ENCODE results near the gene CYS1. TPM values are rescaled to one million over a fixed set of nuclear protein-coding genes. Genes with fewer than 3 reads are reported as not detected.

The CYS1 gene
- polyA plus RNA-seq, 2 of the 4 experiments (the other 2 are of a cell fraction), result 0.68 to 1.1 TPM

GRCh38 chr2:10054976-10055375 is 25.2 kb downstream of the CYS1 start:
- H3K27ac ChIP-seq, result no peak overlapping the region
- H3K4me2 ChIP-seq, result no peak overlapping the region
- no peak for DNase-seq (ENCODE audit: low read depth in 1 of 2, low spot score in 1 of 2)
- no peak for ATAC-seq
- TF ChIP-seq RFX5 (IDR thresholded peaks at IDR 0.05), result no peak
- no peak for TF ChIP-seq ZFP36 (IDR thresholded peaks at IDR 0.05; ENCODE audit: borderline replicate concordance, partially characterized antibody)
- no peak overlapping the region for H3K4me3 ChIP-seq
- ChIA-PET POLR2A (no interaction called here), CTCF (interaction anchor here (1.3 to 12.5 kb wide), 2 partner anchors 17 to 241 kb away, joined by 8 to 232 read pairs; no protein-coding TSS in a partner anchor)
- H3K4me1 ChIP-seq, result no peaks in the 10 kb centered on the region
- FAIRE-seq, result no peak
- 86% methylated on average over 7 of the region's 7 CpGs for WGBS (ENCODE audit: missing lambda C conversion rate)
- H3K9me3 ChIP-seq, result no peaks in the 10 kb centered on the region

GRCh38 chr2:10054424-10054823 is 25.8 kb downstream of the CYS1 start:
- ChIA-PET POLR2A (no interaction called here), CTCF (interaction anchor here (1.3 to 12.5 kb wide), 2 partner anchors 18 to 240 kb away, joined by 8 to 232 read pairs; no protein-coding TSS in a partner anchor)
- FAIRE-seq (no peak), ATAC-seq (no peak), DNase-seq (ENCODE audit: low read depth in 1 of 2, low spot score in 1 of 2) (no peak)
- Histone ChIP-seq H3K27ac (no peak overlapping the region), H3K4me1 (no peaks in the 10 kb centered on the region), H3K4me2 (no peak overlapping the region), H3K4me3 (no peak overlapping the region), H3K9me3 (no peaks in the 10 kb centered on the region)
- TF ChIP-seq RNF2 (IDR thresholded peaks at IDR 0.05; ENCODE audit: borderline replicate concordance, low read depth) (no peak), ELK1 (IDR thresholded peaks at IDR 0.05; ENCODE audit: low read depth, low read length) (no peak), HOXA7 (CRISPR knock-in tag; IDR thresholded peaks at IDR 0.05) (no peak), FOSB (CRISPR knock-in tag; IDR thresholded peaks at IDR 0.05) (no peak), CHD2 (IDR thresholded peaks at IDR 0.05; ENCODE audit: low read length, partially characterized antibody) (no peak), NR3C1 (IDR thresholded peaks at IDR 0.05) (no peak), POLR2A (IDR thresholded peaks at IDR 0.05; ENCODE audit: low read length) (no peak), EHF (CRISPR knock-in tag; IDR thresholded peaks at IDR 0.05) (no peak), ESRRA (IDR thresholded peaks at IDR 0.05; ENCODE audit: borderline replicate concordance, low read length) (no peak), FOXS1 (CRISPR knock-in tag; IDR thresholded peaks at IDR 0.05) (no peak), HMGXB4 (CRISPR knock-in tag; IDR thresholded peaks at IDR 0.05; ENCODE audit: borderline replicate concordance) (no peak), JUN (IDR thresholded peaks at IDR 0.05) (no peak), RFX5 (IDR thresholded peaks at IDR 0.05) (no peak), EHMT2 (IDR thresholded peaks at IDR 0.05; ENCODE audit: low read depth) (no peak), PHF8 (IDR thresholded peaks at IDR 0.05; ENCODE audit: borderline replicate concordance, low read depth) (no peak), KDM5A (IDR thresholded peaks at IDR 0.05) (no peak)
- 74% methylated on average over 7 of the region's 7 CpGs for WGBS (ENCODE audit: missing lambda C conversion rate)

GRCh38 chr2:10053351-10053750 is 26.9 kb downstream of the CYS1 start:
- H3K4me1 ChIP-seq, result no peaks in the 10 kb centered on the region
- POLR2A ChIA-PET, result no interaction called here
- TF ChIP-seq ESRRA (IDR thresholded peaks at IDR 0.05; ENCODE audit: borderline replicate concordance, low read length) (no peak), CEBPB (IDR thresholded peaks at IDR 0.05) (no peak), PBX3 (IDR thresholded peaks at IDR 0.05) (no peak)
- H3K4me3 ChIP-seq, result no peak overlapping the region
- no peak overlapping the region for H3K4me2 ChIP-seq
- DNase-seq (ENCODE audit: low read depth in 1 of 2, low spot score in 1 of 2), result no peak
- no peaks in the 10 kb centered on the region for H3K9me3 ChIP-seq
- 93% methylated on average over 4 of the region's 4 CpGs for WGBS (ENCODE audit: missing lambda C conversion rate)
- no peak for ATAC-seq
- FAIRE-seq, result no peak
- no peak overlapping the region for H3K27ac ChIP-seq
- CTCF ChIA-PET, result interaction anchor here (0.8 to 12.5 kb wide), 4 partner anchors 18 to 255 kb away, joined by 3 to 232 read pairs (median 82); no protein-coding TSS in a partner anchor
